DND-41 (cell line): Measurements from ENCODE around the gene NOL4L.
A peak's percentile ranks its signal among the peaks of the same experiment; 100 is the strongest.

Experiments used
- ATAC-seq: fragments of 200-7000 bp; cut with Tn5 transposase; 3 replicates; pipeline ENCODE4 v1.9.1; 2021; ENCODE audit warnings: low read depth; ENCODE audit not compliant: insufficient read depth
- DNase-seq: peaks from one replicate; pipeline ENCODE4 v3.0.0-alpha.2; 2020
- H2AFZ ChIP-seq: 2 replicates; pipeline ENCODE4 v1.6.0; 2012; ENCODE audit warnings: low read depth, low read length
- H3K27ac ChIP-seq: 2 replicates; pipeline ENCODE4 v1.5.1; 2012; ENCODE audit warnings: low read length, inconsistent platforms
- H3K27me3 ChIP-seq: fragments of 200-600 bp; sonication (generic); 2 replicates; pipeline ENCODE4 v1.6.0; 2012; ENCODE audit warnings: low read length, mild to moderate bottlenecking, inconsistent platforms; ENCODE audit not compliant: insufficient read depth, poor library complexity
- H3K36me3 ChIP-seq: 2 replicates; pipeline ENCODE4 v1.5.1; 2012; ENCODE audit warnings: low read length, inconsistent platforms; ENCODE audit not compliant: insufficient read depth
- H3K4me1 ChIP-seq: 2 replicates; pipeline ENCODE4 v1.5.1; 2012; ENCODE audit warnings: mild to moderate bottlenecking, low read length; ENCODE audit not compliant: insufficient read depth
- H3K4me2 ChIP-seq: 2 replicates; pipeline ENCODE4 v1.6.0; 2012; ENCODE audit warnings: mild to moderate bottlenecking, moderate library complexity, low read length, inconsistent platforms; ENCODE audit not compliant: insufficient read depth
- H3K4me3 ChIP-seq, 2 experiments: fragments of 200-600 bp in 1 of 2; shearing (Covaris generic) in 1 of 2; 2 replicates each; pipeline ENCODE4 v1.5.1; 2012 to 2016; ENCODE audit warnings: inconsistent platforms in 2 of 2, low read length in 2 of 2, mild to moderate bottlenecking in 2 of 2, low read depth in 1 of 2, moderate library complexity in 1 of 2
- H3K79me2 ChIP-seq: 2 replicates; pipeline ENCODE4 v1.6.0; 2012; ENCODE audit warnings: low read length, inconsistent platforms; ENCODE audit not compliant: insufficient read depth
- H3K9ac ChIP-seq: 2 replicates; pipeline ENCODE4 v1.6.0; 2012; ENCODE audit warnings: low read depth, mild to moderate bottlenecking, inconsistent platforms, low read length, moderate library complexity
- H3K9me3 ChIP-seq: 2 replicates; pipeline ENCODE4 v1.5.1; 2012; ENCODE audit warnings: low read length, moderate library complexity, mild to moderate bottlenecking, inconsistent platforms; ENCODE audit not compliant: insufficient read depth, severe bottlenecking
- H4K20me1 ChIP-seq: 2 replicates; pipeline ENCODE4 v1.6.0; 2012; ENCODE audit warnings: low read length; ENCODE audit not compliant: insufficient read depth
- EZH2 ChIP-seq: IDR thresholded peaks from 3 replicates; pipeline ENCODE4 v1.6.1; 2012; ENCODE audit warnings: borderline replicate concordance, low read depth, mild to moderate bottlenecking, moderate library complexity, low read length, inconsistent platforms; ENCODE audit not compliant: severe bottlenecking
- TF ChIP-seq, protein P1 (sequence below): IDR thresholded peaks from 2 replicates; pipeline ENCODE4 v1.5.1; 2012; ENCODE audit warnings: borderline replicate concordance, low read length, moderate library complexity, mild to moderate bottlenecking; ENCODE audit not compliant: poor library complexity, severe bottlenecking; ENCODE audit errors: extremely low read depth

NOL4L gene

DNA sequence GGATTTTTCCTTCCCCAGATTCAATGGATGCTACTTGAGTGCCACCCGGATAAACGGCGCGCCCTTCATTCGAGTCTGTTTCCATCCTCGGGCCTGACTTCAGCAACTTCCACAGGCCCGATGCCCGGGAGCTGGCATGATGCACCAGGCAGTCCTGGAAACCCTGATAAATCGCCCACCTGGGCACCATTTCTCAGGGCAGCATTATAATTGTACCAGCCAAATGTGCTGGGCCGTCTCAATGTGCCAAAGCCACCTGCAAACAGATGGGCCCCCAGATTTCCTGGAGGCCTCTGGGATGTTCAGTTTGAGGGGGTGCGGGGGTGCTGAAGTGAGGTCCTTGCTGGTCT lies 65.8 kb downstream of the NOL4L start:
- DNase-seq (no peak), ATAC-seq (no peak)
- TF ChIP-seq, protein P1, sequence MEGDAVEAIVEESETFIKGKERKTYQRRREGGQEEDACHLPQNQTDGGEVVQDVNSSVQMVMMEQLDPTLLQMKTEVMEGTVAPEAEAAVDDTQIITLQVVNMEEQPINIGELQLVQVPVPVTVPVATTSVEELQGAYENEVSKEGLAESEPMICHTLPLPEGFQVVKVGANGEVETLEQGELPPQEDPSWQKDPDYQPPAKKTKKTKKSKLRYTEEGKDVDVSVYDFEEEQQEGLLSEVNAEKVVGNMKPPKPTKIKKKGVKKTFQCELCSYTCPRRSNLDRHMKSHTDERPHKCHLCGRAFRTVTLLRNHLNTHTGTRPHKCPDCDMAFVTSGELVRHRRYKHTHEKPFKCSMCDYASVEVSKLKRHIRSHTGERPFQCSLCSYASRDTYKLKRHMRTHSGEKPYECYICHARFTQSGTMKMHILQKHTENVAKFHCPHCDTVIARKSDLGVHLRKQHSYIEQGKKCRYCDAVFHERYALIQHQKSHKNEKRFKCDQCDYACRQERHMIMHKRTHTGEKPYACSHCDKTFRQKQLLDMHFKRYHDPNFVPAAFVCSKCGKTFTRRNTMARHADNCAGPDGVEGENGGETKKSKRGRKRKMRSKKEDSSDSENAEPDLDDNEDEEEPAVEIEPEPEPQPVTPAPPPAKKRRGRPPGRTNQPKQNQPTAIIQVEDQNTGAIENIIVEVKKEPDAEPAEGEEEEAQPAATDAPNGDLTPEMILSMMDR = no peak
- TF ChIP-seq EZH2 = no peak
- peaks cover 4% of the 10 kb centered on the region; the same call in 1 of the 2 replicates for H3K4me1 ChIP-seq
- no peak overlapping the region for H3K4me3 ChIP-seq
- peaks cover 88% of the 10 kb centered on the region for H3K36me3 ChIP-seq
- no peaks in the 10 kb centered on the region for H3K27me3 ChIP-seq
- H3K27ac ChIP-seq = no peak overlapping the region
- no peak overlapping the region for H2AFZ ChIP-seq
- H3K4me2 ChIP-seq = no peak overlapping the region
- H4K20me1 ChIP-seq = no peaks in the 10 kb centered on the region
- no peak overlapping the region for H3K9ac ChIP-seq
- no peaks in the 10 kb centered on the region for H3K9me3 ChIP-seq
- no peaks in the 10 kb centered on the region for H3K79me2 ChIP-seq

- peaks cover 82% of the 10 kb centered on the region for H3K36me3 ChIP-seq
- H3K27me3 ChIP-seq = no peaks in the 10 kb centered on the region
- no peak overlapping the region for H2AFZ ChIP-seq
- H3K9ac ChIP-seq = no peak overlapping the region
- H3K27ac ChIP-seq = 0 out of 2 replicates have a peak overlapping the region, but pooled peaks have one; percentile 7
- H4K20me1 ChIP-seq = no peaks in the 10 kb centered on the region
- no peaks in the 10 kb centered on the region for H3K79me2 ChIP-seq
- no peak for ATAC-seq
- DNase-seq = no peak
- H3K4me1 ChIP-seq = peaks cover 6% of the 10 kb centered on the region
- H3K4me3 ChIP-seq = no peak overlapping the region
- H3K9me3 ChIP-seq = no peaks in the 10 kb centered on the region
- TF ChIP-seq, protein P1 = no peak
- no peak overlapping the region for H3K4me2 ChIP-seq
Measured at GRCh38 chr20:32518593-32519380, 66.3 kb downstream of the NOL4L start.

DNA sequence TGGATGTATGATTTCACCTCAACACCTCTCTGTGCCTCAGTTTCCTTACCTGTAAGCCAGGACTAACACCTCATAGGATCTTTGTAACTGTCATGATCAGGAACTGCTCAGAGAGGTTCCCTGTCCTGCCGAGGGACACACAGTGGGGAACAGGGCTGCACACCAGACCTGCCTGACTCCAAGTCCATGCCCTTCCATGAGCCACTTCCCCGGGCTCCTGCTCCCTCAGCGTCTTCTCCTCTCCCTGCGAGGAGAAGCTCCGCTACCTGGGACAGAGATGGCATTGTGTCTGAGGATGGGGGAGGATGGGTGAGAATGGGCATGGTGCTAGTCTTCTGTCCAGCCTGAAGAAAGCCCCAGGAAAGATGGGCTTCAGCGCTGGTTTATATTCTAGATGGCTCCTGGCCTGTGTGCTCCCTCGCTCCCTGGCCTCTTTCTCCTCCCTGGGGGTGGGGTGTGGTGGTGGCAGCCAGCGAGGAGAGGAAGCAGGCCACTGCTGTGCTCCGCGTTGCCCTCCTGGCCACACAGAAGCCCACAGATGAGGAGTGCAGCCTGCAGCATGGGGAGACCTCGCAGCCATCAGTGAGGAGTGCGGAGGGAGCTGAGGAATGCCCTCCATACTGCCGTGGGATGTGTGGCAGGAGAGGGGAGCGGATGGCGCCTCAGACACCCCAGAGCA lies 67.1 kb downstream of the NOL4L start:
- no peak overlapping the region for H2AFZ ChIP-seq
- H4K20me1 ChIP-seq = no peaks in the 10 kb centered on the region
- H3K4me3 ChIP-seq = no peak overlapping the region
- H3K4me2 ChIP-seq = no peak overlapping the region
- H3K27me3 ChIP-seq = no peaks in the 10 kb centered on the region
- no peak overlapping the region for H3K9ac ChIP-seq
- no peak for ATAC-seq
- peak overlapping the region; percentile 54; the same call in 1 of the 2 replicates for H3K27ac ChIP-seq
- H3K4me1 ChIP-seq = peaks cover 11% of the 10 kb centered on the region
- no peaks in the 10 kb centered on the region for H3K79me2 ChIP-seq
- no peaks in the 10 kb centered on the region for H3K9me3 ChIP-seq
- H3K36me3 ChIP-seq = peaks cover 76% of the 10 kb centered on the region
- TF ChIP-seq, protein P1 = no peak
- no peak for TF ChIP-seq EZH2
- no peak for DNase-seq
